Lower leg skin (tissue), 3 donors: ENCODE results near the gene RHOJ.

ENCODE experiments used
- CTCF ChIP-seq, 3 donors: fragments of 450-650 bp; IDR thresholded peaks; one replicate each; pipeline ENCODE4 v1.5.1; 2016; ENCODE audit warnings: antibody characterized with exemption in 3 of 3, mild to moderate bottlenecking in 3 of 3, moderate library complexity in 2 of 3
- POLR2A ChIP-seq, 2 donors: fragments of 450-650 bp; IDR thresholded peaks; one replicate each; pipeline ENCODE4 v1.6.1; 2016 to 2017; ENCODE audit warnings: antibody characterized with exemption in 2 of 2, mild to moderate bottlenecking in 1 of 2, moderate library complexity in 1 of 2

GRCh38 chr14:63163306-63163705, 40.9 kb upstream of the RHOJ start:
- TF ChIP-seq CTCF (IDR thresholded peaks at IDR 0.05) (no peak), POLR2A (IDR thresholded peaks at IDR 0.05) (no peak)
